Pons (tissue), 1 donor: ENCODE measurements around the gene TPPP2.

ENCODE experiments used
- DNase-seq: peaks from one replicate; pipeline ENCODE4 v3.0.0-alpha.2; 2016; ENCODE audit warnings: low spot score

The TPPP2 gene

DNA sequence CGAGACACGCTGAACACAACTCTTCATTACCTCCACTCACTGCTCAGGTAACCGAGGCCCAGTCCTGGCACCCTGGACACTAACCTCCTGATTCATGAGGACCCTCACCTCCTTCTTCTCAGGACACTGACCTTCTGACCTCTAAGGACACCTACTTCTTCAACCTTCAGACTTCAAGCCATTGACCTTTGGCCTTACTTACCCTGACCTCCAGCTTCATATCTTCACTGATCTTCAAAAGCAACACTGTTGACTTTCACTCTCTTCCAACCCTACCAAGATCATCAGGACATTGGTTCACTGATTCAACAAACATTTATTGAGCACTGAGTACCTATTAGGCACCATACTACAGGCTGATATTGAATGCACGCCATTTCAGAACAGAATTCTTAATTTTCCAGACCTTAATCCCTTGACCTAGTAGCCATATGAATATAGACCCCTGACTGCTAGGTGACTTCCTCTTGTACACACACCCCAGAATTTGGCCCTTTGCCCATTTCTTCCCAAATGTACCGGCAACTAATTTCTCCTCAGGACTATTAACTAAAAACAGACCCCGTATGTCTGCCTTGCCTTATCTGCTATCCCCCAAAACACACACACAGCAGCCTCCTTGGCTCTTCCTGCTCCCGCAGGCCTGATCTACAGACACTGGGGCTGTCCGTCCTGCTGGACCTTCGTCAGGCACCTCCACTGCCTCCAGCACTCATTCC lies 45.9 kb downstream of the TPPP2 start:
- DNase-seq = no peak

DNA sequence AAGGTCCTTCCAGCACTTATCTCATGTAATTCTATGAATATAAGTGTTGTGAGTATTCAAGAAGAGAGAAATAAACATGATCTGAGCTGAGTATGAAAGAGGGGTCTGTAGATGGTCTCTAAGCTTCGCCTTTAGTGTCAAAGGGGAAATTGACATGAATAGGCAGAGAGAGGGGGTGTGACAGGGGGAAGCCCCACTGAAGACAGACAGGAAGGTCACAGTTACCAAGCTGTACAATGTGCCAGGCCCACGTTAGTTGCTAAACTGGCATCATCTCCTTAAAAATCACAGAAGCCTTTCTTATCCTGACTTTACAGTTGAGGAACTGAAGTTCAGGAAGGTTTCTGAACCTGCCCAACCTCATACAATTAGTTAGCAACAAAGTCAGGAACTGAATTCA lies 47.7 kb downstream of the TPPP2 start:
- no peak for DNase-seq

DNA sequence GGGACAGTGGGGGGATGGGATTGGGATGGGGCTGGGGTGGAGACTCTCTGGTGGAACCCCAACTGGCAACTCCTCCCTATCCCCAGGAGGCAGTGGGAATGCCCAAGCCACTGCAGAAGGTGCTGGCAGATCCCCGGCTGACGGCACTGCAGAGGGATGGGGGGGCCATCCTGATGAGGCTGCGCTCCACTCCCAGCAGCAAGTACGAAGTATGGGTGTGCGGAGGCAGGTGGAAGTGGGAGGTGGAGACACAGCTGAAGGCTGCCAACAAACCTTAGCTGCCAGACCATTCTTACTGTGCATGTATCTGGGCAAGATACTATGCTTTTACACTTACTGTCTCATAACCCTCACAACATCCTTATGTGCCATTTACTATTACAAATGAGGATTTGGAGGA lies 48.3 kb downstream of the TPPP2 start:
- no peak for DNase-seq

DNA sequence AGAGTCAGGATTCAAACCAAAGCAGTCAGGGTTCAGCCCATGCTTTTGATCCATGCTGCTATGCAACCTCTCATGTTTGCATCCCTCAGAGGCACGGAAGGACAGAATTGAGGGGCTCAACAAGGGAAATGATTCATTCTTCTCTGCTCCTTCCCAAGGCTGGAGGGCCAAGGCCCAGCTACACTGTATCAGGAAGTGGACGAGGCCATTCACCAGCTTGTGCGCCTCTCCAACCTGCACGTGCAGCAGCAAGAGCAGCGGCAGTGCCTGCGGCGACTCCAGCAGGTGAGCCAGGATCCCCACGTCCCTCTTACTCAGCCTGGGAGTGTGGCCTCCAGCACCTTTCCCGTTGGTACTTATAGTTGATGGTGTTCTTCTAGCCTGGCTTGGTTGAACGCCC lies 48.7 kb downstream of the TPPP2 start:
- DNase-seq = no peak

DNA sequence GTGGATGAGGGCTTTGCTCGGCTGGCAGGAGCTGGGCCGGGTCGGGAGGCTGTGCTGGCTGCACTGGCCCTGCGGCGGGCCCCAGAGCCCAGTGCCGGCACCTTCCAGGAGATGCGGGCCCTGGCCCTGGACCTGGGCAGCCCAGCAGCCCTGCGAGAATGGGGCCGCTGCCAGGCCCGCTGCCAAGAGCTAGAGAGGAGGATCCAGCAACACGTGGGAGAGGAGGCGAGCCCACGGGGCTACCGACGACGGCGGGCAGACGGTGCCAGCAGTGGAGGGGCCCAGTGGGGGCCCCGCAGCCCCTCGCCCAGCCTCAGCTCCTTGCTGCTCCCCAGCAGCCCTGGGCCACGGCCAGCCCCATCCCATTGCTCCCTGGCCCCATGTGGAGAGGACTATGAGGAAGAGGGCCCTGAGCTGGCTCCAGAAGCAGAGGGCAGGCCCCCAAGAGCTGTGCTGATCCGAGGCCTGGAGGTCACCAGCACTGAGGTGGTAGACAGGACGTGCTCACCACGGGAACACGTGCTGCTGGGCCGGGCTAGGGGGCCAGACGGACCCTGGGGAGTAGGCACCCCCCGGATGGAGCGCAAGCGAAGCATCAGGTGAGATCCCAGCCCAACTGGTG lies 51.6 kb downstream of the TPPP2 start:
- no peak for DNase-seq
